Right lobe of liver (tissue), 6 donors: Measurements from ENCODE around the gene SLC39A11. TPM values are rescaled to one million over a fixed set of nuclear protein-coding genes. Genes with fewer than 3 reads are reported as not detected.

Experiments used
- ATAC-seq, 4 donors: fragments of 200-7000 bp; cut with Tn5 transposase; one replicate each; pipeline ENCODE4 v1.9.1; 2020; ENCODE audit warnings: mild to moderate bottlenecking in 4 of 4, moderate library complexity in 4 of 4
- DNase-seq, 3 donors: peaks; one replicate each; pipeline ENCODE4 v3.0.0-alpha.2; 2020
- H3K27ac ChIP-seq, 3 donors: fragments of 200-600 bp; one replicate each; pipeline ENCODE4 v1.8.0; 2022
- H3K27me3 ChIP-seq, 2 donors: fragments of 200-600 bp; one replicate each; pipeline ENCODE4 v1.8.0; 2022
- H3K36me3 ChIP-seq, 4 donors: fragments of 200-600 bp; sonication (generic) in 1 of 4; one replicate each; pipeline versions ENCODE4 v1.5.1 to v1.8.0; 2017 to 2022; ENCODE audit warnings: control low read depth in 1 of 4
- H3K4me1 ChIP-seq, 4 donors: fragments of 200-600 bp; sonication (generic) in 1 of 4; one replicate each; pipeline versions ENCODE4 v1.5.1 to v1.8.0; 2017 to 2022; ENCODE audit warnings: control low read depth in 1 of 4
- H3K4me3 ChIP-seq, 3 donors: fragments of 200-600 bp; one replicate each; pipeline ENCODE4 v1.8.0; 2022
- H3K9me3 ChIP-seq, 4 donors: fragments of 200-600 bp; sonication (generic) in 1 of 4; one replicate each; pipeline versions ENCODE4 v1.5.1 to v1.8.0; 2017 to 2022; ENCODE audit warnings: control low read depth in 1 of 4
- CTCF ChIP-seq, 4 donors: fragments of 200-600 bp in 3 of 4; fragments of 450-650 bp in 1 of 4; IDR thresholded peaks; one replicate each; pipeline versions ENCODE4 v1.5.1 to v1.8.0; 2016 to 2022; ENCODE audit warnings: antibody characterized with exemption in 4 of 4, mild to moderate bottlenecking in 2 of 4
- POLR2A ChIP-seq: fragments of 450-650 bp; IDR thresholded peaks from one replicate; pipeline ENCODE4 v1.6.1; 2017; ENCODE audit warnings: antibody characterized with exemption, mild to moderate bottlenecking
- WGBS: methylation state at CpG from one replicate; pipeline ENCODE4 v1.1.6; 2018; ENCODE audit warnings: low coverage, low lambda C conversion rate; ENCODE audit not compliant: insufficient coverage; ENCODE audit errors: missing lambda C conversion rate; 5-methylcytosine and 5-hydroxymethylcytosine counted together
- intact Hi-C, 2 donors: fragments of 100-400 bp; cut with DNase I; formaldehyde crosslinking; loops; one replicate each; pipeline versions ENCODE4 v1.11.2 to v1.14.1; 2022
- total RNA-seq, 6 experiments: library from RNA; depleted of rRNA in 2 of 6; stranded (reverse); fragments of >200 nt in 2 of 6; fragmentation: NEBNext Ultra II Directional in 3 of 6; extraction: Animal tissue kit (Norgen Biotek cat#: 25700) in 3 of 6; gene quantifications; one replicate each; pipeline versions ENCODE4 v1.1.0 to v1.2.4, GENCODE V29; 2016 to 2023
- donor health status: DM: no; HTN: yes; CAD: no.
- donor health status: DM: no; HTN: no; CAD: no.
- donor health status: DM: no; HTN: no; CAD: no.
- donor health status: DM: no; HTN: yes; CAD: no.
- donor health status: DM: no; HTN: yes; CAD: no.

The SLC39A11 gene
- total RNA-seq, 6 experiments from 2014 or later = 25.4 to 49.6 (median 39.3) TPM

- H3K36me3 ChIP-seq = no peaks in the 10 kb centered on the region
- DNase-seq = no peak
- WGBS = 92% methylated on average over 4 of the region's 8 CpGs
- no peak for TF ChIP-seq POLR2A
- TF ChIP-seq CTCF (IDR thresholded peaks at IDR 0.05) = no peak
- no peaks in the 10 kb centered on the region for H3K4me1 ChIP-seq
- H3K4me3 ChIP-seq = no peak overlapping the region
- H3K9me3 ChIP-seq = no peaks in the 10 kb centered on the region
- H3K27me3 ChIP-seq = no peaks in the 10 kb centered on the region
- no peak overlapping the region for H3K27ac ChIP-seq
- no peak for ATAC-seq
- intact Hi-C loops = no loop called here
These were observed 289.8 kb downstream of the SLC39A11 start for GRCh38 chr17:72802726-72803125.

DNA sequence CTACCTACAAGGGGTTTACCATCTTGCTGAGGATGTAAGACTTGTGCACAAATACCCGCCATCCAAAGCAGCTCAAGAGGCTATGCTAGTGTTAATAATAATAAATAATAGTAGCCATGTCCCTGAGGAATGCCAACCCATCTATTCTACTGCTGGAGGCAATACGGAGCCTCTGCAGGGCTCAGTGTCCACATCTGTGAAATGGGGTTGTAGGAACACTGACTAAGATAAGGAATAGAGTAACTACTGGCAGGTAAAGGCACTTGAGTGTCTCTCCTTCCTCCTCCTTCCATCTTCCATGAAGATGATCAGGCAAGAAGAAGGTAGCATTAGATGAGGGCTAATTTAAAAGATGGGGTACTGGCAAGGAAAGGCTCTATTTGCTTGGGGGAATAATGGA, 295.3 kb downstream of the SLC39A11 start:
- Histone ChIP-seq H3K27ac (no peak overlapping the region), H3K27me3 (no peaks in the 10 kb centered on the region), H3K4me1 (no peaks in the 10 kb centered on the region), H3K9me3 (peaks cover 0 to 7% (median 0%) of the 10 kb centered on the region in 4 donors), H3K36me3 (peaks cover 0 to 4% (median 0%) of the 10 kb centered on the region in 4 donors), H3K4me3 (no peak overlapping the region)
- ATAC-seq (no peak), DNase-seq (no peak)
- 90% methylated on average over 2 of the region's 2 CpGs for WGBS
- intact Hi-C loops = no loop called here
- TF ChIP-seq POLR2A (no peak), CTCF (IDR thresholded peaks at IDR 0.05) (no peak)

- WGBS = no CpG with 5 or more reads among the region's 5 CpGs
- ATAC-seq (no peak), DNase-seq (no peak)
- no peaks in the 10 kb centered on the region for H3K4me1 ChIP-seq
- H3K36me3 ChIP-seq = peaks cover 0 to 4% (median 0%) of the 10 kb centered on the region in 4 donors
- no peak overlapping the region for H3K27ac ChIP-seq
- intact Hi-C loops = no loop called here
- H3K9me3 ChIP-seq = peaks cover 0 to 7% (median 0%) of the 10 kb centered on the region in 4 donors
- TF ChIP-seq CTCF (IDR thresholded peaks at IDR 0.05) (no peak), POLR2A (no peak)
- H3K27me3 ChIP-seq = no peaks in the 10 kb centered on the region
- H3K4me3 ChIP-seq = no peak overlapping the region
These were observed 296.5 kb downstream of the SLC39A11 start for GRCh38 chr17:72795941-72796340.

DNA sequence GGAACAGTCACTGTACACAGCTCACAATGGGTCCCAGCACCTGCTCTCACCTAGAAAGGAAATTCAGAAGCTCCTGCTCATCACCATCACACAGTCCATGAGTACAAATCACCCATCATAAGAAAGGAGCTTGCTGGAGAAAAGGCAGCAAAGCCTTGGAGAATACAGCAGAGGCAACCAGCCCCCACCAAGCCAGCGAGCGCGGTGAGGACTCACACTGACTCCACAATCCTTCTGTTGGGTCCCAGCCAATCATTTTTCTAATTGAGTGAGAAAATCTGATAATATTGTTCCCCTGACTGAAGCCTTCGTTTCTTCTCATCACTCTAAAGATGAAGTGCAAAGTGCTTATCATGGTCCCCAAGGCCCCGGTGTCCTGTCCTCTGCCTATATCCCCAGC, 298.3 kb downstream of the SLC39A11 start:
- H3K36me3 ChIP-seq = peaks cover 0 to 4% (median 0%) of the 10 kb centered on the region in 4 donors
- intact Hi-C loops = no loop called here
- H3K27me3 ChIP-seq = no peaks in the 10 kb centered on the region
- no peak overlapping the region for H3K27ac ChIP-seq
- no peaks in the 10 kb centered on the region for H3K4me1 ChIP-seq
- 67% methylated on average over 1 of the region's 5 CpGs for whole genome bisulfite sequencing
- ATAC-seq = no peak
- TF ChIP-seq POLR2A = no peak
- TF ChIP-seq CTCF (IDR thresholded peaks at IDR 0.05) = no peak
- no peak for DNase-seq
- no peak overlapping the region for H3K4me3 ChIP-seq
- peaks cover 0 to 7% (median 0%) of the 10 kb centered on the region in 4 donors for H3K9me3 ChIP-seq

DNA sequence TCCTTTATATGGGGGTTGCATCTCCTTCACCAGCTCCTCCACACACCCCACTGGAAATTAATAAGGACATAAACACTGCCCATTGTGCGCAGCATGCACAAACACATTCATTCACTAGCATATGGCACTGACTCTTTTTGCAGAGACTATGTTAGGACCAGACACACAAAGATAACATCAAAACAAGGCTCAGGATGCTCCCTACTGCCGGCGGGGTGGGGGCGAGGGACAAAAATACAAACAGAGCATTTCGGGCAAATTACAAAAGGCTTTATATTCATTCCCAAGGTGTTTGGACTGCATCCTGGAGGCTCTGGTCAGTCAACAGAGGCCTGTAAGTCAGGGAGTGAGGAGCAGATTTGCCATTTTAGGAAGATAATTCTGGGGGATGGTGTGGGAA, 299.7 kb downstream of the SLC39A11 start:
- Histone ChIP-seq H3K36me3 (peaks cover 0 to 4% (median 0%) of the 10 kb centered on the region in 4 donors), H3K9me3 (peaks cover 0 to 7% (median 0%) of the 10 kb centered on the region in 4 donors), H3K4me3 (no peak overlapping the region), H3K27me3 (no peaks in the 10 kb centered on the region), H3K27ac (no peak overlapping the region), H3K4me1 (no peaks in the 10 kb centered on the region)
- TF ChIP-seq CTCF (IDR thresholded peaks at IDR 0.05) (no peak), POLR2A (no peak)
- DNase-seq (no peak), ATAC-seq (no peak)
- 93% methylated on average over 4 of the region's 5 CpGs for WGBS
- intact Hi-C loops = no loop called here
